HG02884 (cell line): ENCODE results near the gene PRXL2A.
A peak's percentile ranks its signal among the peaks of the same experiment; 100 is the strongest.
"Not testable (repeated sequence)": the region's sequence is repeated elsewhere in the genome, so short reads cannot be mapped to it uniquely, and the experiment has no call there.

Experiments
- ATAC-seq: cut with Tn5 transposase; IDR thresholded peaks from one replicate; pipeline ENCODE4 v1.9.1; 2021; ENCODE audit warnings: mild to moderate bottlenecking, moderate library complexity; ENCODE audit not compliant: unreplicated experiment

The PRXL2A gene

DNA sequence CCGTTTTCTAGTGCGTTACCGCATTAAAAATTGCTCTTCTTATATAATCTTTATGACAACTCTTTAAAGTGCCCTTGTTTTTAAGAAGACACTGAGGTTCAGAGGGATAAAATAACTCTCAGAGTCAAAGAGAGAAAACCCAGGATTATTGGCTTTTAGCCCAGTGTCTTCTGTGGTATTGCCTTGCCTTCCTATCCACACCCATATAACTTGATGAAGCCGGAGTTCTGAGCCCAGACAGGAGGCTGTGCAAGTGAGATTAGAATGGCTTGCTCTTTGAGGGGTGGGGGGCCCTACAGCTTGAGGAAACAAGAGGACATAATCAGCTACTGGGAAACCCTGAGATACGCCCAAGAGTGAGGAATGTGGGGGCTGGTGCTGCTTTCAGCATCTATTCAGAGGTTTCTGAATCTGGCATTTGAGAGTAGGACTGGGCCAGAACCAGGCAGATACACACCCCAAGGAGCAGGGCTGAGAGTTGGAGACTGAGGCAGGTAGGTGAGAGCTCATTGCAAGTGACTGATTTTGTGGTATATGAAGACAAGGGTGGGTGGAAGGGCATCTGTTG is 2.3 kb downstream of the PRXL2A start:
- ATAC-seq = no peak

DNA sequence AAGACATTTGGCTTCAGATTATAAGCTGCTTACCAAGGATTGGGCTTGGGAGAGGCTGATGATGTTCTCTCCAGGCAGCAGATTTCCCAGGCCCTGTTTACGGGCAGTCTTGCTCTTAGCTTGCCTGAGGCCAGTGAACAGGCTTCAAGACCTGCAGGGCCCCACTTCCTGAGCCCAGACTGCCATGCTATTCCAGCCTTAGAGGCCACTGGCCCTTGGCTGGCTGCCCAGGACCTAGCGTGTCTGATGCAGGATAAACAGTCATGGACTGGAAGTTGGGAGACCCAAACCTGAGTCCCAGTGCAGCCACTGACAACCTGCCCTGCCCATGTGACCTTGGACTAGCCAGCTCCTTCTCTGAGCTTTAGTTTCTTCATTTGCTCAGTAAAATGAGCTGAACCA is 2.9 kb downstream of the PRXL2A start:
- no peak for ATAC-seq

DNA sequence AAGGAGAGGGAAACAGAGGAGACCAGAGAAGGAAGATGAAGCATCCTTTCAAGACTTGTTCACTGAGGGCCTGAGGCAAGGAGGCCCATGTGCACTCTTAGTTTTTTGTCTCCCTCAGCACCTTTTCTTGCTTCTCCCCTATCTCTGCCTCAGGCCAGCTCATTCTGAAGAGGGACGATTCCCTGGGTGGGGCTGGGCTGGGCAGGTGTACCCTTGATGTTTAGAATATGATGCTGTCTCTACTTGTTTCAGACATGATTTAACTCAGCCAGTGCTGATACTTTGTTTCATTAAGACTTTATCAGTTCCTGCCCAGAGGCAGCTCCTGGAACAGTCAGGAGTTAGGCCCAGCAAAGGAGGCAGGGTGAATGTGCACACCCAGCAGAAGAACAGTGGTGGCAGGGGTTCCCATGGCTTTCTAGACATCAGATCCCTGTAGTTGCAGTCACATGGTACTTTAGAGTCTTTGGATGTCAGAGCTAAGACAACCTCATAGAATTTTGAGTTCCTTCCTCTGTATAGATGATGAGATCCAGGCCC is 3.4 kb downstream of the PRXL2A start:
- no peak for ATAC-seq

DNA sequence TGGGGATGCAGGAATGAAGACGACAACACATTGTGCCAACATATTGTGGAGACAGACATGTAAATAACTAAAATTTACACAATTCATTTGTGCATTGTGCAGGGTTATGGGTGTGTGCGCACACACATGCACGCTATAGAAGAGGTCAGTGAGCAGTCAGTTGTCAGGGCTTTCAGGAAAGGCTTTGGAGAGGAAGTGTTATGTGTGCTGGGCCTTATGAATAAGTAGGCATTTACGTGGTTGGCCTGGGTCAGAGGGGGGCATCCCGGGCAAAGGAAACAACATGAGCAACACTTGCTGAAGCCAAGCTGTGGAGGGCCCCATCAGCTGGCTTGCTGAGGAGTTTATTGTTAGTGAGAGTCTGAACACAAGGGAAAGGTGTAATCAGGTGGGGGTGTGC is 4.1 kb downstream of the PRXL2A start:
- ATAC-seq = no peak

DNA sequence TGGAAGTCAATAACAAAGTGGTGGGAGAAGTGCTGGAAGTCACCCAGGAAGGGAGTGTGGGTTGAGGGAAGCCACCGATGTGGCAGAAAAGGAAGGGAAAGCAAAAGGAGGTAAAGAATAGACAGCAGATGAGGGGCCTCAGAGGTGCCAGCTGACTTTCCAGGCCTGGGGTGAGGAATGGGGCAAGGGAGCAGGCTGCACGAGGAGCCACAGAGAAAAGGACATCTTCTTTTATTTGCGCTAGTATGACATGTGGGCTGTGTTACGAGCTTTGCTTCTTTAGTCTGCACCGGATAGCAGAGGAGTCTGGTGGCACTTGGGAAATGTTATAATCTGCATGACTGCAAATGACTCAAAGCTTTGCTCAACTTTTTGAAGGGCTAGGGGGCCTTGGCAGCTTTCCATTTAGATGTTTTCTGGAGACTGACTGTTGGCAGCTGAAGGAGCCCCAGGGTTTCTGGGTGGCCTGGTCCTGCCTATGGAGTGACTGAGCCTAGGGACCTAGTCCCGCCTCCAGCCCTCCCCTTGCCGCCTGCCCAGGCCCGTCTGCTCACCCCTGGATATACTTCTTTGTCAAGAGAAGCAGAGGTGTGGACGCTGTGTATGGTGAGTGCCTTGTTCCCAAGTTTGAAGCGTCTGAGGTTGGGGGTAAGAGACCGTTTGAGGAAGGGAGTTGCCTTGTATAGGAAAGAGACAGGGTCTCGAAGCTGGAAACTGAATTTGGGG is 5.1 kb downstream of the PRXL2A start:
- no peak for ATAC-seq

DNA sequence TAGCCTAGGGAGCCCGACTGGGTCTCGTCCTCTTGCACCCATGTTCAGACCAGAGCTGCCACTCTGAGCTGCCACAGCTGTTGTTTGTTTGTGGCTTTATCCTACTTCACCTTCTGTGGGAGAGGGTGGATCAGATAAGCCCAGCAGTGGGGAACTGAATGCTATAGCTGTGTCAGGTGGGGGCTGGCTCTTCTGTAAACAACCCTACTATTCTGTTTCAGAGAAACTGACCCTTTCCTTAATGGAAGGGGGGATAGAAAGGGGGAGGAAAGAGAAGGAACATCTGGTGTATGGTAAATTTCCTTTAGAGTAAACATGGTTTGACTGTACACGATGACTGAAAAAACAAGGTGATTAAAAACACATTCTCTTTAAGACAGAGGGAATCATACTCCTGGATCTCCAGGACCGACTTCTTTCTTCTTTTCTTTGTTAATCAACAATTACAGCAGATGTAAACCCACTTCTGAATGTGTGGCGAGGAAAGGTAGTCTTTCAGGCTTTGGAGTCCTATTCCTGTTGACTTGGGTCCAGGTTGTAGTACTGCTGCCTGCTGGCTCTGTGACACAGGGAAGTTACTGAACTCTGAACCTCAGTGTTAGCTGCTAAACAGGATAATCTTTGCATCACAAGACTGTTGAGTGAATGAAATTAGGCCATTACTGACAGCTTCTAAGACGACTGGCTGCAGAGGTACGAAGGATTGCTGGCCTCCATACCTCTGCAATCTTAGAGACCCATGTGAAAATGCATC is 6.0 kb downstream of the PRXL2A start:
- no peak for ATAC-seq

DNA sequence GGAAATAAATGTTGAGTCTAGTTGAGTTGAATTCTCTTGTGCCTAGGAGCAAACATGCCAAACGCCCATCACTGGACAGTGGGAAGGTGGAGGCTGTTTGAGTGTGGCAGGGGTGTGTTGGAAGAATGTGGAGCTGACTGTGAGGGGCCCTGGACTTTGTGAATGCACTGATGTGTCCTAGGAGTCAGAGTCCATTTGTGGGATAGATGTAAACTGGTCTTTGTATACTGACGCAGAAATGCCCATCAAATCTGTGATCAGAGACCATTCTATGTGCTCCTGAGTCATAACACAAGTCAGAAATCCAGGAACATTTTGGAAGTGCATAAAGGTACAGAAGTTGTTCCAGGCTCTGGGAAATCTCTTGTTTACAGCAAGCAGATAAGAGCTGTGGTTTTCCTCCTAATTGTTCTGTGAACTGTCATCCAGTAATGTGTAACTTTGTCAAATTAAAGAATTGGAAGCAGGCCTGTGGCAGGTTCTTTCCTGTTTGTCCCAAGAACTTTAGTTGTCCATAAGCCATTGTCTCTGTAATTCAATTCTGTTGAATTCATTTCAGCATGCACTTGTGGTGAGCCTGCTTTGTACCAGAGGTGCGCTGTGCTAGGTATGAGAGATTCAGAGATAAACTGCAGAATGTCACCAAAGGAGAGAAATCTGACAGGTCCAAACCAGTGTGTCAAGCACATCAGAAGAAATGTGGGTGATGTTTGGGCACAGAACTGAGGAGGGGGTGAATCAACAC is 7.6 kb downstream of the PRXL2A start:
- no peak for ATAC-seq

DNA sequence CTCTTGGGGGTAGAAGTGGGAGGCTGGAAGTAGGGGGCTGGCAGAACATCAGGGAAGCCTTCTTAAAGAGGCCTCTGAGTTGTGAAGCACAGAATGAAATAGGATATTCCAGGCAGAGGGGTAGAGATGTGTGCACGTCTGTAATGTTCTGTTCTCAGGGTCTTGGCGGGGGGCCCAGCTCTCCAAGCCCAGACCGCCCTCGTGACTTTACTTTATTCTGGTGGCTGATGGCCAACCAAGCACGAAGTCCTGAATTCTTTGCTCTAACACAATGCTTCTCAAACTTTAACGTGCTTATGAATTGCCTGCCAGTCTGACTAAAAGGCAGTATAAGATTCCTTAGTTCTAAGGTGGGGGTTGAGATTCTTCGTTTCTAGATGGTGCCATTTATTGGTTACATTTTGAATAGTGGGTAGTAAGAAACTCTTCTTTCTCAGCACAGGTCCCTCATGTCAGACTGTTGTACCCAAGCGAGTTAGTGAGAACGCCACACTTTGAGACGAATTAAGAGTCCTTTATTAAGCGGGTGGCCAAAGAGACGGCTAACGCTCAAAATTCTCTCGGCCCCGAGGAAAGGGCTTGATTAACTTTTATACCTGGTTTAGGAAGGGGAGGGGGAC is 8.2 kb downstream of the PRXL2A start:
- no peak for ATAC-seq

DNA sequence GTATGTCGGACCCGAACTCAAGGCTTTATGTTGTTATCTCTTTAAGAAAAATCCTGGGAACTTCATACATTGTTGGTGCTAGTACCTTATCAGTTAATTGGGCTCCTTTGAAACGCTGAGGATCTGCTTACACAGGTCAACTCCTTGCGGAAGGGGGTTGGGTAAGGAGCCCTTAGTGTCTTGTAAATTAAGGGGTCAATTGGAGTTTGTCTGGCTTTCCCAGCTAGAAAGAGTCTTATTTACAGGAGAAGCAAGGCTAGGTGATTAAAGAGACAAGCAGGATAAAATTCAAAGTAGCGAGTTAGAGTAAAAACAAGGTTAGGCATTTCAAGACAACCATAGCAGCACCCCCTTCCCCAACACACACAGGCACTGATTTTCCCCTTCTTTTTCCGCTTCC is 8.9 kb downstream of the PRXL2A start:
- ATAC-seq = not testable (repeated sequence)

DNA sequence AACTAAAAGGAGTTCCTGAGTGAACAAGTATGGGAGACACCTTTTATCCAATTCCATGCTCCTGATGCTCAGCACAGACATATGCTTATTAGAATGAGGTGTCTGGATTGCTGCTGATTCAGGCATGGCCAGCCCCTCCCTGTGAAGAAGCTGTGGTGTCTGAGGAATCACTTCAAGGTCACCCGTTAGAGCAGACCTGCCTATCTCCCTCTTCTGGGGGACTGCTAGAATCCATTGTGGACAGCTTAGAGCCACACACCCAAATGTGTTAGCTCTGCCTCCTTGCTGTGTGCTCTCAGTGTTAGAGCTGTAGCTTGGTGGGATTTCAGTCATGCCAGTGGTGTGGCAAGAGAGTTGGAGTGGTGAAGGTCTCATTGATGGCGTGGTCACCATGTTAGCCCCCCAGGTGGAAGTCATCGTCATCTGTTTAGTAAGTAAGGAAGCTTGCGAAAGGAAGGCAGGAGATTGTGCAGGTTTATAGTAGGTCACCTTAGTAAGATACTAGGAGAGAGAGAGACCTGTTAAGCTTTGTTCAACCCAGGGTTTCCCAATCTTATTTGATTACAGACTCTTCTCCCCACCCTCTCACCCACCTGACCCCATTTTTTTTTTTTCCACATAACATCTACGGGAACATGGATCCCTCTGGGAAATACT is 12.8 kb downstream of the PRXL2A start:
- ATAC-seq = peak; percentile 17

DNA sequence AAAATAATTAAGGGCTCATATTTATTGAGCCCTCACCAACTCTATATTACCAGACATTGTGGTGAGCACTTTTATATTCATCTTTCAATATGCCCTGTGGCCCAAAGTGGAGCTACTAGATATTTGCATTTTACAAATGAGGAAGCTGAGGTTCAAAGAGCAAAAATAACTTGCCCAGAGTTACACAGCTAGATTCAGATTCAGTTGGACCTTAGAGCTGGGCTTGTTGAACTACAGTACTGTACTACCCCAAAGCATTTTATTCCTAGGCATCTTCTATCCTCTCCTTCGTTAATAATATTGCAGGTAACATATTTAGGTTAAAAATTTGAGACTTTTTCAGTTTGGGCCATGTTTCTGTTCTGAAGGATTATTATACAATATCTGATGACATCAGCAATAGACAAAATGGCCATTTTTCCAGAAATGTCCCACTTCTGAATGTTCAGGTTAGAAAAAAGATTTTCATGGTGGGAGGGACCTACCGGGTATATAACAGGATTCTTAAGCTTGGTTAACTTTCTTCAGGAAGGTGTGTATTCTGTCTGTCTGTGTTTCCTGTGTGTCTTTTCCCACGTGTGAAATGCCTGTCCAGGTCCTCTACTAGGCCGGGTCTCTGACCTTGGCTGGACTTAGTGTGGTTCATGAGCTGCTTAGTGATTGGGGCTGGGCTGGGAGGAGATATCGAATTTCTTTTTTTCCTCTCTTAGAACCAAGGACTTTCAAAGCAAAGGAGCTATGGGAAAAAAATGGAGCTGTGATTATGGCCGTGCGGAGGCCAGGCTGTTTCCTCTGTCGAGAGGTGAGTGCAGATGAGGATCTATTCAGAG is 13.6 kb downstream of the PRXL2A start:
- ATAC-seq = peak; percentile 85

DNA sequence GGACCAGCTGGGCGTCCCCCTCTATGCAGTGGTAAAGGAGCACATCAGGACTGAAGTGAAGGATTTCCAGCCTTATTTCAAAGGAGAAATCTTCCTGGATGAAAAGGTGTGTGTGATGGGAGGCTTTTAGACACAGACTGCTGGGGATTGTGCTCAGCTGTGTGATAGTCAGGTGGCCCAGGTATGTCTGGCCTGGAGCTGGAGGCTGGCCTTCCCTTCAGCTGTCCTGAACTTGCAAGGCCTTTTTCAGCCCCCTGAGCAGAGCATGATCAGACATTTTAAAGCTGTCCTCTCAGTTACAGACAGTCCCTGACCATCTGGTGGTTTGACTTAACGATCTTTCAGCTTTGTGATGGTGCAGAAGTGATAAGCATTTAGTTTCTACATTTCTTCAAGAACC is 17.6 kb downstream of the PRXL2A start:
- no peak for ATAC-seq

DNA sequence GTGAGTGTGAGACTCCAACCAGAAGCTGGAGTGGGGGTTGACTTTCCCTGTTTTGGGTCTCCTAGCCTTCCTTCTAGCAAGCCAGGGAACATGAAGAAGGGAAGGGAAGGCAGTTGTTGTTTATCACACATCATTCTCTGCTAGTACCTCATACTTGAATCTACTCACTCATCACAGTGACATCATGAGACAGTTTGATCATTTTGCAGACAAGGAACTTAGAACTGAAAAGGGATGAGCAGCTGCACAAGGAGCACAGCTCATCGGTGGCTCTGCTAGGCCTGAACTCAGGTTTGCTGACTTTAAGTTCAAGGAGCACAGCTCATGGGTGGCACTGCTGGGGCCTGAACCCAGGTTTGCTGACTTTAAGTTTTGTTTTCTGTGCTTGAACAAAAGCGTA is 19.2 kb downstream of the PRXL2A start:
- no peak for ATAC-seq

DNA sequence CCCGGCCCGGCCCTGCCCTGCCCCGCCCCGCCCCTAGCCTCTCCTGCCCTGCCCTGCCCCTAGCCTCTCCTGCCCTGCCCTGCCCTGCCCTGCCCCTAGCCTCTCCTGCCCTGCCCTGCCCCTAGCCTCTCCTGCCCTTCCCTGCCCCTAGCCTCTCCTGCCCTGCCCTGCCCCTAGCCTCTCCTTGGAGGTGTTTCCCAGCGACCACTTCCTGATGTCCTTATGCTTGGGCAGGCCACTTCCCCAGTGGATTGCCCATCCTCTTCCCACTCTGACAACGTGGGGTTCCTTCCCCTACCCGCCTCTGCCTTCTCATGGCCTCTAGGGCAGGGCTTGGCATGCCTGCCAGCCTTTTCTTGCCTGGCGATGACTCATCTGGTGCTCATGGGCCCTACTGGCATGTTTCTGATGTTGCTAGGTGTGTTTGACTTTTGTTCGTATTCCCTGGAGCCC is 21.2 kb downstream of the PRXL2A start:
- no peak for ATAC-seq

DNA sequence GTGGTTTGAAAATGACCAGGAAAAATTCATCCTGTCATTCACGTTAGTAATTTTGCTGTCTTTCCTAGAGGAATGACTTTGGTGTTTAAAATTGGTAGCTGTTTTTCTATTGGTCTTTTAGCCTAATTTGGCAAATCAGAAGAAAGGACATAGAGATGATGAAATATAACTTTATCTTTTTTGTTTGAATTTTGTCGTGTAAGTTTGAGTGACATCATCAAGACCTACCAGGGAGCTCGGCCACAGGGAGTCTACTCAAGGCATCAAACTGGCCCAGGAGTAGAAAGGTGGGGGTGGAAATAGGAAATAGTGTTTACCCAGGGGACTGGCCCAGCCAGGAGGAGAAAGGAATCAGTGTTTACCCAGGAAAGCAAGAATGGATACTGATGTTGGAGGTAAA is 24.8 kb downstream of the PRXL2A start:
- no peak for ATAC-seq

DNA sequence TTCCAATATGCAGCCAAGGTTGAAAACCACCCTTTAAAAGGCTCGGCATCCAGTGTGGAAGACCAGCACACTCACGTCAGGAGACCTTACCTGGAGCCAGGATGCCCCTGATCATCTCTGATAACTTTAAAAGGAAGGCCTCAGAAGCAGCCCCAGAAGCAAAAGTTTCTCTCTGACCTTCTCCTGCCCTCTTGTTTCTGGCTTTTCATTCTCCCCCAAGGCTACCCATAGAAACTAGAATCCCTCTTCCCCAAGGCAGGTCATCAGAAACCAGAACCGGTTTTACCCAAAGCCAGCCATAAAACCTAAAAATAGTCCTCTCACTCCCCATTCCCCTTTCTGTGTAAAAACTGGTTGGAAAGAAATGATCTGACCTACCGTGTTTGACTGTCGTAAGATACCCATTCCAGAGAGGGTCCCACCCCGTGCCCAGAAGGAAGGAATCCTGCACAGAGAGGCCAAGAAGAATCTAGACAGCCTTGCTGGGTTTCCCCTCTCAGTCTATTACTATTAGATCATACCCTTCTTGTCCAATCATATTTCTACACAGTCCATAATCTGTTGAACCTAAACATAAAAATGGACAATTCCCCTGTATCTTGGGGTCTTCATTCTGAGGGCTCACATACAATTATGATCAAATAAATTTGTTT is 28.2 kb downstream of the PRXL2A start:
- no peak for ATAC-seq

DNA sequence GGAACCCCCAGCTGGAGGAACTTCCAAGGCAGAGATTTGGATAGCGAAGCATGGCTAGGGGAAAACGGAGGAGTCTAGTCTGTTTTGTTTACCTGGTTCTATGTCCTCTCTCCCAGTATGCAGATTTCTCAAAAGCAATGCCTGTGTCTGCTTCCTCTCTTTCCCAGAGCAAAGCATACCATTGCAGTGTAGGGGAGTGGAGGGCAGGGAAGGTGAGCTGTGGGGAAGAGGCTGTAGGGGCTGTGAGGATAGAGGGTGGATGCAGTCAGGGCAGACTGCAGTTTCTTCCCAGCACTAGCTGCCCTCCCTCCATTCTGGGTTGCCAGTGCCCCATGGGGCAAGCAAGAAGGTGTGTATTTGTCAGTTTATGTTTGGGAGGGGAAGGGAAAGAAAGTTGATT is 28.9 kb downstream of the PRXL2A start:
- ATAC-seq = no peak

DNA sequence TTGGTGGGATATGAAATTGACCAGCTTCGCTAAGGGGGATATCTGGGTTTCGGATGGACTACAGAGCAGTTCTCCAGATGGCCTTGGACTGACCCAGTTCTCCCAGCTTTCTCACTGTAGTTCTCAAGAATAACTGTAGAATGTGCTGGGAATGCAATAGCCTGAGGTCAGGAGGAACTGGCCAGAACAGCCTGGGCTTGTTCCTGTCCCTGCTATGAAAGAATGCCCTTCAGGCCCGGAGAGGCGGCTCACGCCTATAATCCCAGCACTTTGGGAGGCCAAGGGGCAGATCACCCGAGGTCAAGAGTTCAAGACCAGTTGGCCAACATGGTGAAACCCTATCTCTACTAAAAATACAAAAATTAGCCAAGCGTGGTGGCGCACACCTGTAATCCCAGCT is 33.5 kb downstream of the PRXL2A start:
- ATAC-seq = no peak

DNA sequence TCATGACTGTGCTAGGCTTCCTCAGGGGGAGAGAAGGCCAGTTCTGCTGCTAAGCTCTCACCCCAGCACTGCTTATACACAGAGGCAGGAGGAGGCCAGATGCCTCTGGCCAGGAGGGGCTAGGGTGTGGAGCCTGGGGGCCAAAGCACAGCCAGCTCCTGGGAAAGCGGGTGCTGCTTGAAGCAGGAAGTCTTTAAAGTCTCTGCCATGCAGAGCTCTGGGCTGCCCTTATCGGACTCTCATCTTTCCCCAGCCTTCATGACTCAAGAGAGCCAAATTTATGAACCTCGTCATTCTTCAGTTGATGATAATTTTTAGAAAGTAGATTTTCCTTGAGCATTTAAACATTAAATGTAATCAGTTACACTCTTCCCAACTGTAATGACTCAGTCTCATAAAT is 34.5 kb downstream of the PRXL2A start:
- ATAC-seq = no peak
